Central memory CD8-positive, alpha-beta T cell (primary cell): Measurements from ENCODE around the gene CNTFR.

Experiments
- ATAC-seq: fragments of 150-1000 bp; cut with Tn5 transposase; replicated peaks from 2 replicates; pipeline ENCODE4 v1.10.0; 2022; ENCODE audit warnings: mild to moderate bottlenecking, moderate FRiP score, moderate number of reproducible peaks; ENCODE audit not compliant: poor library complexity, severe bottlenecking; ENCODE audit errors: extremely low read depth
- DNase-seq, 2 donors: peaks; one replicate each; pipeline ENCODE4 v3.0.0; 2021; ENCODE audit warnings: low spot score in 2 of 2
- H3K27ac Mint-ChIP-seq: one replicate; pipeline ENCODE4 v1.8.0; 2022; ENCODE audit warnings: low read depth, mild to moderate bottlenecking, moderate library complexity, mixed read lengths
- H3K27me3 Mint-ChIP-seq: one replicate; pipeline ENCODE4 v1.8.0; 2022; ENCODE audit warnings: mixed read lengths
- H3K36me3 Mint-ChIP-seq: one replicate; pipeline ENCODE4 v1.8.0; 2022; ENCODE audit warnings: mild to moderate bottlenecking, moderate library complexity, mixed read lengths; ENCODE audit not compliant: insufficient read depth
- H3K4me1 Mint-ChIP-seq: one replicate; pipeline ENCODE4 v1.8.0; 2022; ENCODE audit warnings: mixed read lengths
- H3K4me3 Mint-ChIP-seq: one replicate; pipeline ENCODE4 v1.8.0; 2022; ENCODE audit warnings: mild to moderate bottlenecking, moderate library complexity, mixed read lengths
- H3K9me3 Mint-ChIP-seq: one replicate; pipeline ENCODE4 v1.8.0; 2022; ENCODE audit warnings: mixed read lengths

The CNTFR gene

DNA sequence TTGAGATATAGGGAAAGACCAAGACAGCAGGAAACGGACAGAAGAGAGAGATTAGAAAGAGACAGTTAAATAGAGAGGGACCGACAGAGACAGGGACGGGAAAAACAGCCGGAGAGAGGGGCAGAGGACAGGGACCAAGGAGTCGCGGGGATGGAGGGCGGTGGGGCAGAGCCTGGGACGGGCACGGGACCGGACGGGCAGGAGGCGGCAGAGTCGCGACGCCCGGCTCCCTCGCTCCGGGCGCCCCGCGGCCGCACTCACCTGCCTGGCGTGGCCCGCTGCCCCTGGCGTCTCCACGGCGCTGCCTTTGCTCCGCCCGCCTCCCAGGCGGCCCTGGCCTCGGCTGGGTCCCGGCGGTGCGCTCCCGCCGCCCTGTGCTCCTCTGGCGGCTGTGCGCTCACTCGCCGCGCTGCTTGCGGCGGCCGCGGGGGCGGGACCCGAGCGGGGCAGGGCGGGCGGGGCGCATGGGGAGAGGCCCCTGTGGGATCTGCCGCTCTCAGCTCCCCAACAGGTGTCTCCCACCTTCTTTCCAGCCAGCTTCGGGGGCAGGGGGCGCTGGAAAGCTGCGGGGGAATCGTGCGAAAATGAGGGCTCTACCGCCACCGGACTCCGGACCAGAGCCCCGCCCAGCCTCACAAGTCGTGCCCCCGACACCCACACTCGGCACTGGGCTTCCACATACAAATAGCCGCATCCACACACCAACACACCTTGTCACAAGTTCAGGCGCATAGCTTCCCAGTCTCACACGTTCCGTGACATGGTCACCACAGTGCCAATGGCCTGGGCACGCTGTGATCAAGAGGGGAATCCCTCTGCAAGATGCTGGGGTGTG is 39.3 kb upstream of the CNTFR start, which contains the start of gene ARID3C:
ARID3C (minus strand) TSS at position 411 of the 835 bp plus-strand sequence. CDS start 1,052 bp downstream, outside the sequence.
- Mint-ChIP-seq H3K9me3 (no peaks in the 10 kb centered on the region), H3K4me3 (peak within 1 kb of the TSS; percentile 79), H3K27ac (peak within 1 kb of the TSS; percentile 0), H3K27me3 (peaks cover 66% of the 10 kb centered on the region), H3K36me3 (peaks cover 5% of the 10 kb centered on the region), H3K4me1 (peaks cover 18% of the 10 kb centered on the region)
- ATAC-seq (peak; percentile 78), DNase-seq (peak in 1 of 2 donors; percentile 22)

DNA sequence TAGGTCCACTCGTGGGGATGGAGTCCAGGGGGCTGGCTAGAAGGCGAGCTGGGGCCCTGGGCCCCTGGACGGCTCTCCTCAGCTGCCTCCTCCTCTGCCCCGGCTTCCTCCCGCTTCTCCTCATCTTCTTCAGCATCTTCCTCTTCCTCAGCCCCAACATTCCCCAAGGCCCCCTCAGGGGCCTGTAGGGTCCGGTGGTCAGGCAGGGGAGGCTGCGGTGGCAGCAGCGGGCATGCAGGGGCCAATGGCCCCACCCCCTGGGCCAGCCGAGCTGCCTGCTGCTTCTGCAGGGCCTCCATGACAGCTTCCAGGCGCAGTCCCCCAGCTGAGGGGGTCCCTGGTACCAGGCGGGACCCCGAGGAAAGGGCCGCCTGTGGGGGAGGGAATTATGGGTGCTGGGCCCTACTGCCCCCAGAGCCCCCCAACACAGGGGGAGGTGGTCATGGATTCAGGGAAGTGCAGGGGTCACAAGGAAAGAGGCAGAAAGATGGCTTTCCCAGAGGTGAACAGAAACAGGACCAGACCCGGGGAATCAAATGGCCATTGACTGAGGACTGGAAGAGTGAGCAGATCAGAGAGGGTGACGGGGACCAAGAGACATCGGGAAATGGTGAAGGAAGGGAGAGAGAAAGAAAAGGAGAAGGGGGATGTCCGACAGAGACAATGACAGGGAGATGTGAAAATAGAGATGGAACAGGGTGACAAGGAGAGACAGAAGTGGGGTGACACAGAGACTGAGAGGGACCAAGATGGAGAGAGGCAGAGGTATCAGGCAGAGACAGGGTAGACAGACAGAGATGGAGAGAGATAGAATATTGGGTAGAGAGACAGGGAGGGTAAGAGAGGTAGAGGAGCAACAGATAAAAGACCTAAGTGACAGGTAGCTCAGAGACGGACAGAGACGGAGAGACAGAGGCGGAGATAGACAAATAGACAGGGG is 38.5 kb upstream of the CNTFR start:
- ATAC-seq (no peak), DNase-seq (no peak)
- H3K4me1 Mint-ChIP-seq, result peaks cover 16% of the 10 kb centered on the region
- peaks cover 74% of the 10 kb centered on the region for H3K27me3 Mint-ChIP-seq
- H3K4me3 Mint-ChIP-seq, result peak overlapping the region; percentile 79
- no peaks in the 10 kb centered on the region for H3K9me3 Mint-ChIP-seq
- H3K36me3 Mint-ChIP-seq, result peaks cover 5% of the 10 kb centered on the region
- peak overlapping the region; percentile 0 for H3K27ac Mint-ChIP-seq

DNA sequence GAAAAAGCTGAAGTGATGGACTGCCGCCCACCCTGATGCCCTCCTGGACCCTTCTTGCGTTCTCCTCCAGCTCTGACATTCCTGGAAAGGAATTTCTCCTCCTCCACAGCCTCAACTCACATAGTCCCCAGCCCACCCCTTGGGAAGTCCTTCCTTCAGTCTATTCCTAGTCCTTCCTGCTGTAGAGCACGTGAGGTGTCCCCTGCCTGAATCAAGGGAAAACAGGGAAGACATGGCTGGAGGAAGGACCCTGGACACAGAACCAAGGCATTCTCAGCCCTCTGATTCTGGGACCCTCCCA is 35.6 kb upstream of the CNTFR start:
- Mint-ChIP-seq H3K4me3 (no peak overlapping the region), H3K9me3 (no peaks in the 10 kb centered on the region), H3K27ac (no peak overlapping the region), H3K27me3 (peaks cover 85% of the 10 kb centered on the region), H3K4me1 (peaks cover 27% of the 10 kb centered on the region), H3K36me3 (peaks cover 4% of the 10 kb centered on the region)
- ATAC-seq, result no peak
- no peak for DNase-seq

DNA sequence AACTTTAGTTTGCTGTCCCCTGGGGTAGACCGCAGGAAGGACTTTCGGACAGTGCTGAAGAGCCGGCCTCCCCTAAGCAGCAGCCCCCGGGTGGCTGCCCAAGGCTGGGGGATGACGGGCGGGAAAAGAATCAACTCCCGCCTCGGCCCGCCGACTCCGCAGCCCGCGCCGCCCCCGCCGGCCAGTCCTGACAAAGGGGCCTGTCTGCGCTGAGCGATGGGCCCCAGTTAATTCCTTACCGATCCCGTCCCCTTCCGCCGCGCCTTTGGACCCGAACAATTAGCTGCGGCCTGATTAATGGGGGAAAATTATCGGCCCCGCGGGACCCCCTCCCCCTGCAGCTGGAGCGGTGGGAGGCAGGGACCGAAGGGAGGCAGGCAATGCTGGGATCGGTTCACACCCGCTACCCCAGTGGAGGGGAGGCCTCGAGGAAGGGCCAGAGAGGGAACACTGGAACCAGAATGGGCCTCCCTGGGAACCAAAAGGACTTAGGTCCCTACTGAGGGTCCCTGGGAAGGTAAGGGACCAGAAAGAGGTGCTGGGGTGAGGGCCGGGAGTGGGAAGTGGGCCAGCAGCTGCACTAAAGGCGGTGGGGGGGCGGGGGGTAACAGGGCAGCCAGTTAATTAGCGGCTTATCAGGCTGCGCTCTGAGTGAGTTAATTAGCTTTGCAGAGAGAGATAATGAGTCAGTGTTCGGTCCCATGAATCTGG is 35.1 kb upstream of the CNTFR start:
- peaks cover 80% of the 10 kb centered on the region for H3K27me3 Mint-ChIP-seq
- H3K9me3 Mint-ChIP-seq, result no peaks in the 10 kb centered on the region
- peaks cover 4% of the 10 kb centered on the region for H3K36me3 Mint-ChIP-seq
- no peak overlapping the region for H3K27ac Mint-ChIP-seq
- DNase-seq (no peak), ATAC-seq (no peak)
- H3K4me3 Mint-ChIP-seq, result no peak overlapping the region
- peaks cover 32% of the 10 kb centered on the region for H3K4me1 Mint-ChIP-seq

DNA sequence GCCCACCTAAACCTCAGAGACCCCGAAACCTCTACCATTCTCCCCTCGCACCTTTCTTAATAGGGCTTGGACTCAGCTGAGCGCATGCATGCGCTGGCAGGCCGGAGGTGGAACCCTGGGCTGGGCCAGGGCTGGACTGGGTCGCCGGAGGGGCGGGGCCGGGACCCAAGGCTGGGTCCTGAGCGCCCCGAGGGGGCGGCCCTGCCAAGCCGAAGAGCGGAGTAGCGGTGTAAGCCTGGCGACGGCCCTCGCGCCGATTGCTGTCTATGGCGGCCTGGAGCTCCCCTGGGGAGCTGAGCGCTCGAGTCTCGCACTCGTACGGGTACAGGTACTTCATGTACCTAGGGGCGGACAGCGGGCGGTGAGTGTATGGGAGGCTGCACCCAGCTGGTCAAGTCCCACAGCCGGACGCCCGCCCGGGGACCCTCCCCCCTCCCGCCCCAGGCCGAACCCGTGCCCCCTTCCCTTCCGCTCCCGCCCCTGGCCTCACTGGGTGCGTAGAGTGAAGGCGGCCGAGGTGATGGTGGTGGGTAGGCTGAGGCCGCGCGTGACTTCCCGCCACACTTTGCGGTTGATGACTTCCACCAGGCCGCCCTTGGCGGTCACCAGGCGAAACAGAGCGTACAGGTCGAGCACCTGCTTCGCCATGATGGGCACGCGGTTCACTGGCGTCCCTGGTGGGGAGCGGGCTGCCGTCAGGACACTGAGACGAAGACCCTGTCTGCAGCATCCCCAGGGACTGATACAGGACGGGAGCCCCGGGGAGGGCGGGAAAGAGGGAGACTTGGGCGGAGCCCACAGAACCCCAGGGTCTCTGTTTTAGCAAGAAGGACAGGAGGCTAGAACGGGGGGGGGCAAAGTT is 34.1 kb upstream of the CNTFR start:
- H3K27ac Mint-ChIP-seq, result no peak overlapping the region
- ATAC-seq, result no peak

DNA sequence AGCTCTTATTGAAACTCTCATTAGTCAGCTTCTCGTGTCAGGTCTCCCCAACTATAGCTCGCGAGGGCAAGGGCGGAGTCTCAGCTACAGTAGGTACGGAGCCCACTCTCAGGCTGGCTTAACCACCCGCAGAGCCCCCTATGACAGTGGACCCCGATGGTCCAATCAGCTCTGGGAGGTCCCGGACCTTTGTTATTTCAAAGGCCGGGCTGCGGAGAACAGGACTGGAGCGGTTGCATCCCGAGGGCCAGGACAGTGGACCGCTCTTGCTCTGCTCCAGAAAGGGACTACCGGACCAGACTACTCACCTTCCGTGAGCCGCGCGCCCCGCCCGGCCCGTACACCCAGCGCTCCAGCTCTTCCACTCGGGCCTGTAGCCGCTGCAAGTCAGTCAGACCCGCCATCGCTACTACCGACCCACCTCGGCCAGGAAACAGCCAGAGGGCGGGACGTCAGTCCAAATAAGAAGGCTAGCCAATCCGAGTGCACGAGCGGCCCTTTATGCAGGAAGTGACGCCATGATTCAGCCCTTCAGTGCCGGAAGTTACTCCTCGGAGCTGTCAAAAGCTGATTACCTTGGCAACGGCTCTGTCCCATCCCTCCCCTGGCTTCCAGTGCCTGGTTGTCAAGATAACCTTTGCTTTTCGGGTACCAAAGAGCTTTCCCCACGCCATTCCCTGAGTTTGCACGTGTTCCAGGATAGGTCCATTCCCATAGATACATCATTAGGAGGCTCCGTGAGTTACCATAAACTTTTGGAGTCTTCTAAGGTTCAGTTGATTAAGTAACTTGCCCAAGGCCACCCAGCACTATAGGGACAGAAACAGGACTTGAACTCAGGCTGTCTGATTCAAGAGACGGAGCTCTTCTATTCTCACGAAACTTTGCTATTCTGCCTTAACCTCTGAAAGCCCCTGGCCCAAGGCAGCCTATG is 30.8 kb upstream of the CNTFR start, which contains the start of gene DCTN3:
DCTN3 (minus strand) TSS at position 435 of the 934 bp plus-strand sequence; CDS start at position 404, 31 bp downstream.
- peaks cover 14% of the 10 kb centered on the region for H3K36me3 Mint-ChIP-seq
- peaks cover 37% of the 10 kb centered on the region for H3K27me3 Mint-ChIP-seq
- H3K9me3 Mint-ChIP-seq, result no peaks in the 10 kb centered on the region
- peak within 1 kb of the TSS; percentile 96 for H3K4me3 Mint-ChIP-seq
- DNase-seq (peak; percentile 77 to 86), ATAC-seq (peak; percentile 99)
- peak within 1 kb of the TSS; percentile 90 for H3K27ac Mint-ChIP-seq
- peaks cover 28% of the 10 kb centered on the region for H3K4me1 Mint-ChIP-seq

More for the DNA sequence above, 34.1 kb upstream of the CNTFR start:
- no peak overlapping the region for H3K4me3 Mint-ChIP-seq
- peaks cover 70% of the 10 kb centered on the region for H3K27me3 Mint-ChIP-seq
- H3K9me3 Mint-ChIP-seq, result no peaks in the 10 kb centered on the region
- no peak for DNase-seq
- peaks cover 34% of the 10 kb centered on the region for H3K4me1 Mint-ChIP-seq
- peaks cover 4% of the 10 kb centered on the region for H3K36me3 Mint-ChIP-seq

DNA sequence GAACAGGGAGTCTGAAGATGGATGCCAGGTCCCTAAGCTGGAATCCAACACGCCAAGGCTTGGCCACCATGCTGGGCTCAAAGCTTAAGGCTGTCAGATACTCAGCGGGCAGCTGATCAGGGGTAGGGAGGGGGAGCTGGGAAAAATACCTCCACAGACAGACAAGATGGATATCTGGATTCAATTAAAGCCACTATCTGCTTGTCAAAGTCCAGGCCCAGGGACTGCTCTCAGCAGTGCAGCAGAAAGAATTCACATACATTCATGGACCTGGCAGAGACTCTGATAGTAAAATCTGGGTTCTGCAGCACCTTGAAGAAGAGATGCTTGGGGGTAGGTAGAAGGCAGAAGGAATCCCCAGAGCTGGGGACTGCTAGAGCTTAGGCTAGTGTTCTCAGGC is 25.6 kb upstream of the CNTFR start:
- H3K36me3 Mint-ChIP-seq, result peaks cover 19% of the 10 kb centered on the region
- H3K4me3 Mint-ChIP-seq, result no peak overlapping the region
- no peaks in the 10 kb centered on the region for H3K27me3 Mint-ChIP-seq
- H3K4me1 Mint-ChIP-seq, result peaks cover 44% of the 10 kb centered on the region
- H3K27ac Mint-ChIP-seq, result no peak overlapping the region
- H3K9me3 Mint-ChIP-seq, result no peaks in the 10 kb centered on the region
- no peak for DNase-seq
- ATAC-seq, result no peak

DNA sequence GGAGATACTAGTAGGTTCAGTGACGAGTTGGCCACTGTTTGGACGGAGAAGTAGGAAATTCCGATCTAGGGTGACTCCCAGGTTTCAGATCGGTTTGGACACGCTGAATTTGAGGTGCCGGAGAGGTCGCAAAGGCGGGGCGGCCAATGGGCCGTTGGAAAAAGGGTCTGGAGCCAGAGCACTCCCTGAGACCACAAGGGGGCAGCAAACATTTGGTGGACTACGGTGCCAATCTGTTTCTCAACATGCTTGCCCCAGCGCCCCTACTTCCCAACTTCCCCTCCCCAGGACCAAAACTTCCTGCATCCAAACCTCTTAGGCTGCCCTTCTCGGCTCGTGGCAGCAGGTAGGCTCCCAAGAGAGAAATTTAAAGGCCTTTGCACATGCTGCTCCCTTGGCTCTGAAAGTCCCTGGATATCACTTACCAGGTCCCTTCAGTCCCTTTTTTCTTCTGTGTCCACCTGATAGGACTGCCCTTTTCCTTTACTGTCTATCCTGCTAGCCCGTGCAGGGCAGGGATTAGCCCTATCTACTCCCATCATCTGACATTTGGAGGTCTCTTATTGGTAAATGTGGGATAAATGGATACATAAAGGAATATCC is 23.4 kb upstream of the CNTFR start:
- Mint-ChIP-seq H3K9me3 (no peaks in the 10 kb centered on the region), H3K27me3 (no peaks in the 10 kb centered on the region), H3K27ac (peak overlapping the region; percentile 91), H3K36me3 (peaks cover 19% of the 10 kb centered on the region), H3K4me1 (peaks cover 31% of the 10 kb centered on the region), H3K4me3 (peak overlapping the region; percentile 88)
- peak; percentile 42 to 43 for DNase-seq
- peak; percentile 44 for ATAC-seq

DNA sequence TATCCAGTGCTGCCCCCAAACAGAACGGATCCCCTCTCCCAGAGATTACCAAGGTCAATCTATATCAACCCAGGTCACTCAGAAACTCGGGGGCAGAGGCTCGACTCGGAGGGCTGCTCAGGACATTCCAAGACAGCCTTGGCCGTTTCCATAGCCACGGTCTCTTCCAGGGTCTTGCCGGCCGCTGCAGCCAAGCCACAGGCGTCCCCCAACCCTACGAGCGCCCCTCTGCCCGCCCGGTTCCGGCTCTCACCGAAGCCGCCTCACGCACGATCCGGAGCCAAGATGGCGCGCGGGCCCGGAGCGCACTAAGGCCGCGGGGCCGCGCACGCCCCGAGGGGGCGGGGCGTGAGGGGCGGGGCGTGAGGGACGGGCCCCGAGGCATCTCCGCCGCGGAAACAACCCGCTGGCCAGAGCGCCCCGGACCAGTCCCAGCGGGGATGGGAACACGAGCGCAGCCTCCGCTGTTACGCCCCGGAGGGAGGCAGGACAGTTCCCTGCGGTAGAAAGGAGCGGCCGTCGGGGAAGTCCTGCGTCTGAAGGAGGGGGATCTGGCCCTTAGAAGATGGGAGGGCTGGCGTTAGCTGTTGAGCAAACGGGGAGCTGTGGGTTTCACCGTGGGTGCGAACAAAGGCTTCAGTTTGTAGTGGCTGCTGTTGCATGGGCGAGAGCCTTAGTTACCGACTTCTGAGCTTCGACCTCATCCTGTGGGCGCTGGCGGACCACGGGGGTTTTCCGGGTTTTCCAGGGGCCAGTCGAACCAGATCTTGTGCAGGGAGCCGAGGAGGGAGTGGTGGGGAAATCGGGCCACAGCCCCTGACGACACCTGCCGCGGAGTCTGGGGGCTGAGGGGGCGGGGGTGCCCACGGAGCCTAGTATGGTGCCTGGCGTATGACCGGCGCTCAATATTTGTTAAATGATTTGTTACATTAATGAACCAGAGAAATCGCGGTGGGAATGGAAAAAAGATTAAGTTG is 22.6 kb upstream of the CNTFR start, which contains the start of gene RPP25L:
RPP25L (minus strand) TSS at position 287 of the 977 bp plus-strand sequence. CDS start 801 bp downstream, outside the sequence.
- Mint-ChIP-seq H3K4me1 (peaks cover 31% of the 10 kb centered on the region), H3K27me3 (no peaks in the 10 kb centered on the region), H3K27ac (peak within 1 kb of the TSS; percentile 91), H3K36me3 (peaks cover 17% of the 10 kb centered on the region), H3K9me3 (no peaks in the 10 kb centered on the region), H3K4me3 (peak within 1 kb of the TSS; percentile 88)
- ATAC-seq, result peak; percentile 85
- peak; percentile 73 to 79 for DNase-seq
